Adrenal gland (tissue), 19 donors: ENCODE data around the gene KHDC4. TPM values are rescaled to one million over a fixed set of nuclear protein-coding genes. Genes with fewer than 3 reads are reported as not detected.
A peak's percentile ranks its signal among the peaks of the same experiment; 100 is the strongest.

ENCODE experiments used
- DNase-seq, 7 donors: peaks; one replicate each; pipeline ENCODE4 v3.0.0-alpha.2; 2019 to 2020
- H3K27ac ChIP-seq, 5 donors: fragments of 200-600 bp; sonication (generic) in 4 of 5; 1 replicate in 3 of 5; 2 replicates in 2 of 5; pipeline versions ENCODE4 v1.5.1 to v1.8.0; 2016 to 2020; ENCODE audit warnings: mild to moderate bottlenecking in 1 of 5
- H3K27me3 ChIP-seq: fragments of 200-600 bp; 2 replicates; pipeline ENCODE4 v1.8.0; 2021
- H3K36me3 ChIP-seq, 2 donors: fragments of 200-600 bp; replicated peaks in 1 of 2; 1 replicate in 1 of 2; 2 replicates in 1 of 2; pipeline versions ENCODE4 v1.5.1 to v1.8.0; 2018 to 2022
- H3K4me1 ChIP-seq, 2 donors: fragments of 200-600 bp; replicated peaks in 1 of 2; 1 replicate in 1 of 2; 2 replicates in 1 of 2; pipeline versions ENCODE4 v1.5.1 to v1.8.0; 2018 to 2021
- H3K4me3 ChIP-seq, 4 donors: fragments of 200-600 bp; sonication (generic) in 3 of 4; one replicate each; pipeline ENCODE4 v1.5.1; 2016 to 2018
- H3K9me3 ChIP-seq, 3 donors: fragments of 200-600 bp; sonication (generic) in 1 of 3; replicated peaks in 1 of 3; 1 replicate in 2 of 3; 2 replicates in 1 of 3; pipeline versions ENCODE4 v1.5.1 to v1.8.0; 2016 to 2021
- POLR2A ChIP-seq, 2 donors: fragments of 450-650 bp; IDR thresholded peaks; one replicate each; pipeline ENCODE4 v1.6.1; 2017; ENCODE audit warnings: antibody characterized with exemption in 2 of 2, mild to moderate bottlenecking in 2 of 2, moderate library complexity in 1 of 2
- WGBS, 4 donors: extraction: QIAGEN DNeasy Blood & Tissue Kit in 2 of 4; methylation state at CpG; one replicate each; pipeline versions ENCODE4 v1.1.5 to v1.1.7; 2013 to 2017; 5-methylcytosine and 5-hydroxymethylcytosine counted together
- intact Hi-C, 2 donors: fragments of 100-400 bp; cut with DNase I; formaldehyde crosslinking; loops; one replicate each; pipeline versions ENCODE4 v1.14.1 to v1.15.0; 2022 to 2023
- long read RNA-seq, 10 donors: library from polyadenylated mRNA in 3 of 10; unstranded in 2 of 10; stranded (forward) in 1 of 10; transcript quantifications; one replicate each; pipeline ENCODE4 v2.0.0 and lab custom pipeline, GENCODE V29; 2021 to 2026
- polyA plus RNA-seq, 3 donors: library from polyadenylated mRNA; stranded (reverse); fragments of 200-250 nt in 2 of 3; fragments of 350-450 nt in 1 of 3; fragmentation: Illumina TruSeq in 1 of 3; extraction: RNeasy Lipid Tissue Mini Kit (QIAGEN cat#74804) in 1 of 3; gene quantifications; one replicate each; pipeline ENCODE4 v1.2.3, GENCODE V29; 2013 to 2014
- total RNA-seq, 9 donors: library from RNA; depleted of rRNA in 4 of 9; stranded (reverse); fragments of >200 nt in 4 of 9; fragments of 120-200 nt in 1 of 9; fragmentation: NEBNext Ultra II Directional in 1 of 9; extraction: Animal tissue kit (Norgen Biotek cat#: 25700) in 1 of 9; gene quantifications; one replicate each; pipeline versions ENCODE4 v1.1.0 to v1.2.4, GENCODE V29; 2013 to 2023
- TF ChIP-seq, protein P1 (sequence below), 6 experiments: fragments of 450-650 bp in 4 of 6; fragments of 200-600 bp in 2 of 6; sonication (generic) in 1 of 6; IDR thresholded peaks; 1 replicate in 5 of 6; 2 replicates in 1 of 6; pipeline versions ENCODE4 v1.5.1 to v1.8.0; 2016 to 2021; ENCODE audit warnings: antibody characterized with exemption in 6 of 6, mild to moderate bottlenecking in 2 of 6, moderate library complexity in 1 of 6
- donor health status: healthy with polysubstance abuse.
- donor health status: Bipolar disorder and iron deficiency.
- donor health status: DM: yes; HTN: yes; CAD: no.
- donor health status: DM: no; HTN: no; CAD: no.
- donor health status: DM: no; HTN: no; CAD: no.
- donor health status: DM: yes; HTN: yes; CAD: no.

The KHDC4 gene
- total RNA-seq, result 10 to 100 TPM; 16.8 to 52.9 (median 39.6) TPM
- 10 to 100 TPM; 33.2 to 46.4 (median 37.0) TPM for polyA plus RNA-seq
- long read RNA-seq, donor 1, partial matches to known transcripts, result 0 of 3 reads
- long read RNA-seq, donor 1, other reads (novel, unspliced or antisense), result 0 of 3 reads
- long read RNA-seq, donor 2, result 0 reads
- long read RNA-seq, donor 3, partial matches to known transcripts, result 0 of 3 reads
- long read RNA-seq, donor 3, other reads (novel, unspliced or antisense), result 0 of 3 reads
- long read RNA-seq, donor 4, partial matches to known transcripts, result 1 of 4 reads
- long read RNA-seq, donor 4, other reads (novel, unspliced or antisense), result 1 of 4 reads
- long read RNA-seq, donor 5, transcript KHDC4-203 (14 exons, 2,947 nt), result major isoform, 9 of 22 reads
- long read RNA-seq, donor 5, partial matches to known transcripts, result 3 of 22 reads
- long read RNA-seq, donor 5, other reads (novel, unspliced or antisense), result 10 of 22 reads
- long read RNA-seq, donor 6, partial matches to known transcripts, result 1 of 1 reads
- long read RNA-seq, donor 6, other reads (novel, unspliced or antisense), result 0 of 1 reads
- long read RNA-seq, donor 7, result 0 reads
- long read RNA-seq, donor 8, partial matches to known transcripts, result 0 of 3 reads
- long read RNA-seq, donor 8, other reads (novel, unspliced or antisense), result 0 of 3 reads
- long read RNA-seq, donor 9, partial matches to known transcripts, result 0 of 2 reads
- long read RNA-seq, donor 9, other reads (novel, unspliced or antisense), result 0 of 2 reads
- long read RNA-seq, donor 10, partial matches to known transcripts, result 0 of 1 reads
- long read RNA-seq, donor 10, other reads (novel, unspliced or antisense), result 0 of 1 reads

- peak; percentile 95 to 99 (median 97) for DNase-seq
- TF ChIP-seq POLR2A (IDR thresholded peaks at IDR 0.05), result peak; percentile 93 to 99
- TF ChIP-seq, protein P1, sequence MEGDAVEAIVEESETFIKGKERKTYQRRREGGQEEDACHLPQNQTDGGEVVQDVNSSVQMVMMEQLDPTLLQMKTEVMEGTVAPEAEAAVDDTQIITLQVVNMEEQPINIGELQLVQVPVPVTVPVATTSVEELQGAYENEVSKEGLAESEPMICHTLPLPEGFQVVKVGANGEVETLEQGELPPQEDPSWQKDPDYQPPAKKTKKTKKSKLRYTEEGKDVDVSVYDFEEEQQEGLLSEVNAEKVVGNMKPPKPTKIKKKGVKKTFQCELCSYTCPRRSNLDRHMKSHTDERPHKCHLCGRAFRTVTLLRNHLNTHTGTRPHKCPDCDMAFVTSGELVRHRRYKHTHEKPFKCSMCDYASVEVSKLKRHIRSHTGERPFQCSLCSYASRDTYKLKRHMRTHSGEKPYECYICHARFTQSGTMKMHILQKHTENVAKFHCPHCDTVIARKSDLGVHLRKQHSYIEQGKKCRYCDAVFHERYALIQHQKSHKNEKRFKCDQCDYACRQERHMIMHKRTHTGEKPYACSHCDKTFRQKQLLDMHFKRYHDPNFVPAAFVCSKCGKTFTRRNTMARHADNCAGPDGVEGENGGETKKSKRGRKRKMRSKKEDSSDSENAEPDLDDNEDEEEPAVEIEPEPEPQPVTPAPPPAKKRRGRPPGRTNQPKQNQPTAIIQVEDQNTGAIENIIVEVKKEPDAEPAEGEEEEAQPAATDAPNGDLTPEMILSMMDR (IDR thresholded peaks at IDR 0.05), result peak in 3 of 6 experiments; percentile 4 to 23 (median 6)
- H3K27me3 ChIP-seq, result no peaks in the 10 kb centered on the region
- H3K27ac ChIP-seq, result peak within 1 kb of the TSS; percentile 70 to 94 (median 87)
- intact Hi-C loops, result no loop called here
- no peaks in the 10 kb centered on the region for H3K9me3 ChIP-seq
- 0 to 1% (median 1%) methylated on average over 38 to 50 of the region's 50 CpGs for WGBS, 4 donors
- peak within 1 kb of the TSS; percentile 36 to 81 (median 48) for H3K4me3 ChIP-seq
- peaks cover 39 to 53% of the 10 kb centered on the region in 2 donors for H3K4me1 ChIP-seq
- peaks cover 0 to 36% of the 10 kb centered on the region in 2 donors for H3K36me3 ChIP-seq
These were observed at the start of gene KHDC4 for GRCh38 chr1:155934097-155934935. TSS of gene KHDC4 (minus strand) at chr1:155934413. CDS start at chr1:155934373, 40 bp downstream.

- TF ChIP-seq, protein P1 (IDR thresholded peaks at IDR 0.05), result no peak
- no peak for TF ChIP-seq POLR2A (IDR thresholded peaks at IDR 0.05)
- Histone ChIP-seq H3K36me3 (no peaks in the 10 kb centered on the region), H3K9me3 (no peaks in the 10 kb centered on the region), H3K27me3 (no peaks in the 10 kb centered on the region), H3K4me3 (no peak overlapping the region), H3K27ac (peak overlapping the region in 2 of 5 donors; percentile 32 to 45), H3K4me1 (peaks cover 0 to 14% of the 10 kb centered on the region in 2 donors)
- peak in 1 of 7 donors; percentile 63 for DNase-seq
- intact Hi-C loops, result no loop called here
- WGBS, 4 donors, result 30 to 63% (median 50%) methylated on average over 4 of the region's 4 CpGs
These were observed 49.2 kb upstream of the KHDC4 start for GRCh38 chr1:155983191-155984024.

- Histone ChIP-seq H3K27me3 (no peaks in the 10 kb centered on the region), H3K4me3 (no peak overlapping the region), H3K36me3 (no peaks in the 10 kb centered on the region), H3K27ac (peak overlapping the region in 1 of 5 donors; percentile 53), H3K4me1 (peaks cover 0 to 14% of the 10 kb centered on the region in 2 donors), H3K9me3 (no peaks in the 10 kb centered on the region)
- WGBS, 4 donors, result 76 to 81% (median 81%) methylated on average over 7 of the region's 7 CpGs
- no peak for DNase-seq
- intact Hi-C loops, result no loop called here
- TF ChIP-seq, protein P1 (IDR thresholded peaks at IDR 0.05), result no peak
- no peak for TF ChIP-seq POLR2A (IDR thresholded peaks at IDR 0.05)
These were observed 47.9 kb upstream of the KHDC4 start for GRCh38 chr1:155982106-155982505.
